Upper lobe of right lung (tissue), 1 donor: ENCODE data around the gene LANCL1. TPM values are rescaled to one million over a fixed set of nuclear protein-coding genes. Genes with fewer than 3 reads are reported as not detected.
"Not testable (repeated sequence)": the region's sequence is repeated elsewhere in the genome, so short reads cannot be mapped to it uniquely, and the experiment has no call there.

Experiments used
- ATAC-seq: fragments of 200-7000 bp; cut with Tn5 transposase; one replicate; pipeline ENCODE4 v1.9.1; 2020; ENCODE audit warnings: mild to moderate bottlenecking, moderate library complexity
- DNase-seq: peaks from one replicate; pipeline ENCODE4 v3.0.0-alpha.2; 2020
- H3K27ac ChIP-seq: fragments of 200-600 bp; one replicate; pipeline ENCODE4 v1.8.0; 2022
- H3K27me3 ChIP-seq: fragments of 200-600 bp; one replicate; pipeline ENCODE4 v1.8.0; 2022; ENCODE audit warnings: mild to moderate bottlenecking
- H3K36me3 ChIP-seq: fragments of 200-600 bp; one replicate; pipeline ENCODE4 v1.8.0; 2022
- H3K4me1 ChIP-seq: fragments of 200-600 bp; one replicate; pipeline ENCODE4 v1.8.0; 2022
- H3K4me3 ChIP-seq: fragments of 200-600 bp; one replicate; pipeline ENCODE4 v1.8.0; 2022; ENCODE audit warnings: mild to moderate bottlenecking
- H3K9me3 ChIP-seq: fragments of 200-600 bp; one replicate; pipeline ENCODE4 v1.8.0; 2022
- CTCF ChIP-seq: fragments of 200-600 bp; IDR thresholded peaks from one replicate; pipeline ENCODE4 v1.8.0; 2022; ENCODE audit warnings: antibody characterized with exemption
- intact Hi-C: fragments of 100-400 bp; cut with DNase I; formaldehyde crosslinking; loops from one replicate; pipeline ENCODE4 v1.11.0; 2022
- total RNA-seq: library from RNA; stranded (reverse); fragmentation: NEBNext Ultra II Directional; extraction: Animal tissue kit (Norgen Biotek cat#: 25700); gene quantifications from one replicate; pipeline ENCODE4 v1.2.1, GENCODE V29; 2021
- donor health status: DM: no; HTN: yes; CAD: no; lungs with severe emphysema.

Gene LANCL1
- total RNA-seq, 1 donor from 2014 or later: 32.2 TPM

GRCh38 chr2:210458395-210458794 lies 18.2 kb downstream of the LANCL1 start:
- peaks cover 53% of the 10 kb centered on the region for H3K36me3 ChIP-seq
- no peak for ATAC-seq
- no peaks in the 10 kb centered on the region for H3K27me3 ChIP-seq
- H3K9me3 ChIP-seq: no peaks in the 10 kb centered on the region
- H3K4me3 ChIP-seq: no peak overlapping the region
- intact Hi-C loops: no loop called here
- DNase-seq: no peak
- no peak overlapping the region for H3K27ac ChIP-seq
- no peak for TF ChIP-seq CTCF
- H3K4me1 ChIP-seq: no peaks in the 10 kb centered on the region

GRCh38 chr2:210456571-210456970 lies 20.0 kb downstream of the LANCL1 start:
- Histone ChIP-seq H3K36me3 (peaks cover 63% of the 10 kb centered on the region), H3K4me1 (no peaks in the 10 kb centered on the region)
- no peak for DNase-seq

GRCh38 chr2:210454336-210454735 lies 22.2 kb downstream of the LANCL1 start:
- Histone ChIP-seq H3K4me3 (no peak overlapping the region), H3K4me1 (no peaks in the 10 kb centered on the region), H3K27me3 (no peaks in the 10 kb centered on the region), H3K27ac (no peak overlapping the region), H3K9me3 (no peaks in the 10 kb centered on the region), H3K36me3 (peaks cover 61% of the 10 kb centered on the region)
- intact Hi-C loops: no loop called here
- DNase-seq: no peak
- no peak for ATAC-seq
- TF ChIP-seq CTCF: no peak

More at GRCh38 chr2:210456571-210456970, 20.0 kb downstream of the LANCL1 start:
- Histone ChIP-seq H3K27ac (no peak overlapping the region), H3K4me3 (no peak overlapping the region), H3K27me3 (no peaks in the 10 kb centered on the region), H3K9me3 (no peaks in the 10 kb centered on the region)
- intact Hi-C loops: no loop called here
- TF ChIP-seq CTCF: no peak
- no peak for ATAC-seq

GRCh38 chr2:210452194-210452593 lies 24.4 kb downstream of the LANCL1 start:
- no peaks in the 10 kb centered on the region for H3K4me1 ChIP-seq
- DNase-seq (no peak), ATAC-seq (no peak)
- no peaks in the 10 kb centered on the region for H3K9me3 ChIP-seq
- intact Hi-C loops: no loop called here
- no peak overlapping the region for H3K4me3 ChIP-seq
- no peak overlapping the region for H3K27ac ChIP-seq
- no peak for TF ChIP-seq CTCF
- no peaks in the 10 kb centered on the region for H3K27me3 ChIP-seq
- H3K36me3 ChIP-seq: peaks cover 41% of the 10 kb centered on the region

GRCh38 chr2:210450942-210451341 lies 25.6 kb downstream of the LANCL1 start:
- H3K27me3 ChIP-seq, DNase-seq, intact Hi-C loops, H3K4me3 ChIP-seq, ATAC-seq, H3K4me1 ChIP-seq, H3K9me3 ChIP-seq, H3K27ac ChIP-seq: not testable (repeated sequence)
- peaks cover 34% of the 10 kb centered on the region for H3K36me3 ChIP-seq

GRCh38 chr2:210445732-210446131 lies 30.8 kb downstream of the LANCL1 start:
- Histone ChIP-seq H3K27ac (no peak overlapping the region), H3K4me3 (no peak overlapping the region), H3K36me3 (no peaks in the 10 kb centered on the region), H3K9me3 (no peaks in the 10 kb centered on the region), H3K4me1 (no peaks in the 10 kb centered on the region), H3K27me3 (no peaks in the 10 kb centered on the region)
- ATAC-seq (no peak), DNase-seq (no peak)
- intact Hi-C loops: no loop called here
- TF ChIP-seq CTCF: no peak
